SU-DHL-6 (cell line): ENCODE measurements around the gene TPM4.

Experiments used
- H2AFZ ChIP-seq: fragments of 200-600 bp; sonication (generic); 2 replicates; pipeline ENCODE4 v1.6.1; 2014; ENCODE audit warnings: low read depth, mild to moderate bottlenecking, moderate library complexity, mixed read lengths, antibody characterized with exemption, low read length; ENCODE audit not compliant: severe bottlenecking
- H3F3A ChIP-seq: fragments of 200-600 bp; shearing (Covaris generic); 2 replicates; pipeline ENCODE4 v1.6.0; 2016; ENCODE audit warnings: antibody characterized with exemption, mild to moderate bottlenecking; ENCODE audit not compliant: insufficient read depth
- H3K27ac ChIP-seq: fragments of 200-600 bp; sonication (generic); 2 replicates; pipeline ENCODE4 v1.5.1; 2016; ENCODE audit warnings: low read depth, mild to moderate bottlenecking, low read length, moderate library complexity, mixed read lengths
- H3K27me3 ChIP-seq: fragments of 200-600 bp; sonication (generic), shearing (Covaris generic); 2 replicates; pipeline ENCODE4 v1.6.0; 2014; ENCODE audit warnings: mild to moderate bottlenecking, low read length
- H3K36me3 ChIP-seq: fragments of 200-600 bp; sonication (generic); 2 replicates; pipeline ENCODE4 v1.6.1; 2014; ENCODE audit warnings: mild to moderate bottlenecking, low read length, mixed read lengths
- H3K4me2 ChIP-seq: fragments of 300-600, 200-600 bp; shearing (Covaris generic), sonication (generic); 2 replicates; pipeline ENCODE4 v1.6.0; 2014; ENCODE audit warnings: low read length, low read depth, mild to moderate bottlenecking; ENCODE audit not compliant: poor library complexity, severe bottlenecking
- H3K4me3 ChIP-seq: fragments of 200-600 bp; sonication (generic); 2 replicates; pipeline ENCODE4 v1.5.1; 2014; ENCODE audit warnings: antibody characterized with exemption, low read length, mild to moderate bottlenecking, mixed read lengths; ENCODE audit not compliant: insufficient read depth, poor library complexity, severe bottlenecking
- H3K79me2 ChIP-seq: fragments of 200-600 bp; sonication (generic); 2 replicates; pipeline ENCODE4 v1.6.1; 2014; ENCODE audit warnings: mild to moderate bottlenecking, low read length, moderate library complexity; ENCODE audit not compliant: insufficient read depth
- H3K9ac ChIP-seq: fragments of 200-600 bp; sonication (generic); 2 replicates; pipeline ENCODE4 v1.7.0; 2014; ENCODE audit warnings: mild to moderate bottlenecking, low read length
- H3K9me2 ChIP-seq: fragments of 200-600 bp; sonication (generic); replicated peaks from 2 replicates; pipeline ENCODE4 v1.6.1; 2014; ENCODE audit warnings: low read length; ENCODE audit not compliant: insufficient read depth
- H3K9me3 ChIP-seq: fragments of 200-600 bp; sonication (generic); 2 replicates; pipeline ENCODE4 v1.6.1; 2014; ENCODE audit warnings: low read length, mixed read lengths; ENCODE audit not compliant: insufficient read depth
- H4K20me1 ChIP-seq: fragments of 200-600 bp; sonication (generic); 2 replicates; pipeline ENCODE4 v1.6.1; 2014; ENCODE audit warnings: low read depth, mild to moderate bottlenecking, antibody characterized with exemption, low read length, moderate library complexity, mixed read lengths
- CTCF ChIP-seq: fragments of 200-600 bp; sonication (generic); IDR thresholded peaks from one replicate; pipeline ENCODE4 v1.5.1; 2017; ENCODE audit warnings: antibody characterized with exemption, mild to moderate bottlenecking, low read length, moderate library complexity; ENCODE audit not compliant: insufficient read depth, poor library complexity, severe bottlenecking
- EZH2phosphoT487 ChIP-seq: fragments of 200-600 bp; sonication (generic), shearing (Covaris generic); conservative IDR thresholded peaks from 2 replicates; pipeline ENCODE4 v1.6.1; 2018; ENCODE audit warnings: mild to moderate bottlenecking, antibody characterized with exemption, low read length, moderate library complexity, mixed read lengths

Gene TPM4

GRCh38 chr19:16073481-16073880 lies 2.8 kb upstream of the TPM4 start:
- Histone ChIP-seq H3K9me3 (no peaks in the 10 kb centered on the region), H3F3A (peaks cover 36% of the 10 kb centered on the region), H3K9ac (no peak overlapping the region), H3K79me2 (peaks cover 13% of the 10 kb centered on the region), H4K20me1 (no peaks in the 10 kb centered on the region), H3K4me2 (no peak overlapping the region), H3K27ac (no peak overlapping the region), H3K27me3 (no peaks in the 10 kb centered on the region), H2AFZ (no peak overlapping the region), H3K9me2 (no peaks in the 10 kb centered on the region), H3K4me3 (no peak overlapping the region), H3K36me3 (no peaks in the 10 kb centered on the region)
- TF ChIP-seq CTCF (no peak), EZH2phosphoT487 (no peak)

GRCh38 chr19:16073988-16074387 lies 2.3 kb upstream of the TPM4 start:
- Histone ChIP-seq H3K36me3 (no peaks in the 10 kb centered on the region), H3K27me3 (no peaks in the 10 kb centered on the region), H3K9me2 (no peaks in the 10 kb centered on the region), H4K20me1 (no peaks in the 10 kb centered on the region), H3K9me3 (no peaks in the 10 kb centered on the region), H3F3A (peaks cover 40% of the 10 kb centered on the region), H3K4me3 (no peak overlapping the region), H3K4me2 (no peak overlapping the region), H3K9ac (no peak overlapping the region), H2AFZ (no peak overlapping the region), H3K27ac (0 out of 2 replicates have a peak overlapping the region, but pooled peaks have one; percentile 13), H3K79me2 (peaks cover 14% of the 10 kb centered on the region)
- no peak for TF ChIP-seq CTCF

GRCh38 chr19:16074488-16075365 lies 1.6 kb upstream of the TPM4 start:
- Histone ChIP-seq H3K4me2 (no peak overlapping the region), H3K9ac (no peak overlapping the region), H3K36me3 (no peaks in the 10 kb centered on the region), H3F3A (peaks cover 45% of the 10 kb centered on the region), H3K27ac (0 out of 2 replicates have a peak overlapping the region, but pooled peaks have one; percentile 13), H3K9me2 (no peaks in the 10 kb centered on the region), H2AFZ (no peak overlapping the region), H3K79me2 (peaks cover 21% of the 10 kb centered on the region), H4K20me1 (no peaks in the 10 kb centered on the region), H3K4me3 (no peak overlapping the region), H3K9me3 (no peaks in the 10 kb centered on the region), H3K27me3 (no peaks in the 10 kb centered on the region)
- TF ChIP-seq CTCF, result no peak
